GM08714 (cell line): ENCODE measurements around the gene KIF1A.

Experiments
- H3K4me3 ChIP-seq: fragments of 200-500 bp; sonication (Bioruptor generic); 2 replicates; pipeline ENCODE4 v1.5.1; 2014; ENCODE audit warnings: mild to moderate bottlenecking, low read length, inconsistent platforms
- ZNF274 ChIP-seq: IDR thresholded peaks from 2 replicates; pipeline ENCODE4 v1.6.1; 2012; ENCODE audit warnings: mild to moderate bottlenecking, low read depth, low read length

Gene KIF1A

GRCh38 chr2:240672076-240672700 lies 147.8 kb downstream of the KIF1A start:
- TF ChIP-seq ZNF274: no peak
- H3K4me3 ChIP-seq: no peak overlapping the region

- TF ChIP-seq ZNF274: no peak
- no peak overlapping the region for H3K4me3 ChIP-seq
Observed at GRCh38 chr2:240670950-240671349, 149.1 kb downstream of the KIF1A start.

GRCh38 chr2:240670402-240670801 lies 149.6 kb downstream of the KIF1A start:
- no peak overlapping the region for H3K4me3 ChIP-seq
- no peak for TF ChIP-seq ZNF274

GRCh38 chr2:240664622-240665021 lies 155.4 kb downstream of the KIF1A start:
- no peak for TF ChIP-seq ZNF274
- H3K4me3 ChIP-seq: no peak overlapping the region
